ENCODE measurements around the gene RPP25L.

- TF ChIP-seq POLR2A (IDR thresholded peaks at IDR 0.05) = no peak
- TF ChIP-seq, protein P1, sequence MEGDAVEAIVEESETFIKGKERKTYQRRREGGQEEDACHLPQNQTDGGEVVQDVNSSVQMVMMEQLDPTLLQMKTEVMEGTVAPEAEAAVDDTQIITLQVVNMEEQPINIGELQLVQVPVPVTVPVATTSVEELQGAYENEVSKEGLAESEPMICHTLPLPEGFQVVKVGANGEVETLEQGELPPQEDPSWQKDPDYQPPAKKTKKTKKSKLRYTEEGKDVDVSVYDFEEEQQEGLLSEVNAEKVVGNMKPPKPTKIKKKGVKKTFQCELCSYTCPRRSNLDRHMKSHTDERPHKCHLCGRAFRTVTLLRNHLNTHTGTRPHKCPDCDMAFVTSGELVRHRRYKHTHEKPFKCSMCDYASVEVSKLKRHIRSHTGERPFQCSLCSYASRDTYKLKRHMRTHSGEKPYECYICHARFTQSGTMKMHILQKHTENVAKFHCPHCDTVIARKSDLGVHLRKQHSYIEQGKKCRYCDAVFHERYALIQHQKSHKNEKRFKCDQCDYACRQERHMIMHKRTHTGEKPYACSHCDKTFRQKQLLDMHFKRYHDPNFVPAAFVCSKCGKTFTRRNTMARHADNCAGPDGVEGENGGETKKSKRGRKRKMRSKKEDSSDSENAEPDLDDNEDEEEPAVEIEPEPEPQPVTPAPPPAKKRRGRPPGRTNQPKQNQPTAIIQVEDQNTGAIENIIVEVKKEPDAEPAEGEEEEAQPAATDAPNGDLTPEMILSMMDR (IDR thresholded peaks at IDR 0.05) = no peak
These were observed 44.9 kb downstream of the RPP25L start for GRCh38 chr9:34566972-34567371.
